EH (cell line): Measurements from ENCODE around the gene SNAI1.

ENCODE experiments used
- DNase-seq: peaks from one replicate; pipeline ENCODE4 v3.0.0-alpha.2; 2015; ENCODE audit warnings: low read depth

SNAI1 gene

DNA sequence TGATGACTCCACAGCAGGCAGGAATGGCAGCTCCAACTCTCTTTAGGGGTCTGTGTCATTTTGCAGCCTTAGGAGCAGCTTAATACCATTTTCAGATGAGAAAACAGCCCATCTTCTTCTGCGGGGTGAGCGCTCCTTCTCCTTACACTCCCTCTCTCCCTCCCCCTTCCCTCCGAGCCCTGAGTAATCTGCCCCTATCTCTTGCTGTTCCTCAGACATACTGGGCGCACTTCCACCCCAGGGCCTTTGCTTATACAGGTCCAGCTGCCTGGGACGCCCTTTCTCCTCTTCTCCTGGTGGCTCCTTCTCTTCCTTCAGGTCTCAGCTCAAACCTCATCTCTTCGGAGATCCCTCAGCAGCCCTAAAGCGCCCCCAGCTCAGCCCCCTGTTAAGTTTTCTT, 54.8 kb downstream of the SNAI1 start:
- no peak for DNase-seq

DNA sequence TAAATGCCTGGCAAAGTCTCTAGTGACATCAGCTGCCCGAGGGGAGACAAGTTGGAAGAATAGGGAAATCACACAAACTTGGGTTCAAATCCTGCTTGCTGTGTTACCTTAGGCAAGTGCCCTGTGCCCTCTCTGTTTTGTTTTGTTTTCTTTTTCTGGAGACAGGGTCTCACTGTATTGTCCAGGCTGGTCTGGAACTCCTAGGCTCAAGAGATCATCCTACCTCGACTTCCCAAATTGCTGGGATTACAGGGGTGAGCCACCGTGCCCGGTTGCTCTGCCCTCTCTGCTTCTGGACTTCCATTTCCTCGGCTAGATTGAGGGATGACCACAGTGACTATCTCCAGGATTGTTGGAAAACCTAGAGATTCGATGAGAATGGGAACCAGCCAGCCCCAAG, 55.4 kb downstream of the SNAI1 start:
- no peak for DNase-seq
